Measurements from ENCODE around the gene CCNI2. TPM values are rescaled to one million over a fixed set of nuclear protein-coding genes. Genes with fewer than 3 reads are reported as not detected.

The CCNI2 gene
- polyA plus RNA-seq (2013, experiment 1 of 2): 0.70 TPM
- 0.13 TPM for polyA plus RNA-seq (2013, experiment 2 of 2)

GRCh38 chr5:132746954-132747615, at the start of gene CCNI2:
CCNI2 (plus strand) TSS chr5:132747426; CDS start chr5:132747496, 70 bp downstream.
- Histone ChIP-seq H3K27me3 (ENCODE audit: insufficient read depth, low read length) (peaks cover 76% of the 10 kb centered on the region), H3K36me3 (ENCODE audit: insufficient read depth, low read length) (no peaks in the 10 kb centered on the region), H3K9me3 (ENCODE audit: insufficient read depth, low read depth, low read length) (no peaks in the 10 kb centered on the region), H3K27ac (ENCODE audit: low read depth, low read length) (no peak within 1 kb of the TSS), H3K4me3 (ENCODE audit: low read length) (peak within 1 kb of the TSS; percentile 51), H3K9ac (ENCODE audit: low read depth, low read length) (peak within 1 kb of the TSS; percentile 41; the same call in 1 of the 2 replicates), H3K4me1 (ENCODE audit: insufficient read depth, low read length) (no peaks in the 10 kb centered on the region)
- 1% methylated on average over 59 of the region's 59 CpGs for WGBS

DNA sequence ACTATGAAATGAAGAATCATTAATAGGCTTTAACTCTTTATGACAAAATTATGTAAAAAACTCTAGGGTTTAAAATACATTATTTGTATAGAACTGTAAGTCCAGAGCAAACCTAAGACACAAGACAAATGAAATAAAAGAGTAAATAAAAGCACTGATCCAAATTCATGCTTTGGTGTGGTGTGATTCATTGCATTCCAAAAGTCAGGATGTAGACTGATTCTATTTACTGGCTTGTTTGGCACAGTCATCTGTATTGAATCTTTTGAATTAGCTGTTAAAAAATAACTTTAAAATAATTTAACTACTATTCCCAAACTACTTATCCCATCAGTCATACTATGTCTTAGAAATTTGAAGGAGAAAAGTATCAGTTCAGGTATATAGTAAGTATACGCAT, 42.4 kb upstream of the CCNI2 start:
- no peak overlapping the region for H3K27ac ChIP-seq (ENCODE audit: low read depth, low read length)
- no peaks in the 10 kb centered on the region for H3K27me3 ChIP-seq (ENCODE audit: insufficient read depth, low read length)
- H3K4me1 ChIP-seq (ENCODE audit: insufficient read depth, low read length): no peaks in the 10 kb centered on the region
- WGBS: no CpG with 5 or more reads among the region's 1 CpG
- no peak overlapping the region for H3K4me3 ChIP-seq (ENCODE audit: low read length)
- H3K9me3 ChIP-seq (ENCODE audit: insufficient read depth, low read depth, low read length): no peaks in the 10 kb centered on the region
- H3K9ac ChIP-seq (ENCODE audit: low read depth, low read length): no peak overlapping the region
- peaks cover 24% of the 10 kb centered on the region for H3K36me3 ChIP-seq (ENCODE audit: insufficient read depth, low read length)

DNA sequence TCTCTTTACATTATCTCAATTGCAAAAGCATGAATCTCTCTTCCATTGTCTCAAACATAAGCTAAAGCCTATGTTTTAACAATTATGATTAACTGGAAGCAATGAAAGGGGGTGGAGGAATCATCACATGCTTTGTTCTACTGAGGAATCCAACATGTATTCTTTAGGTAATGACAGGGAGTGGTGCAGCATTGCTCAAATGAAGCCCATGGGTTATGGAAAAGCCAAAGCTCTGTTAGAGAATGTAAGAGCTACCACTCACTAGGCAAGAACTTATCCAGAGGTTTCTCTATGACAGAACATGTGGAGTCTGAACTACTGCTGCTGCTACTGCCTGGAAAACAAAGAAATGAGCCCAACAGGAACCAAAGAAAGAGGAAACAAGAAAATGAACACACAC, 38.6 kb upstream of the CCNI2 start:
- no peak overlapping the region for H3K9ac ChIP-seq (ENCODE audit: low read depth, low read length)
- no peaks in the 10 kb centered on the region for H3K27me3 ChIP-seq (ENCODE audit: insufficient read depth, low read length)
- H3K4me1 ChIP-seq (ENCODE audit: insufficient read depth, low read length): no peaks in the 10 kb centered on the region
- H3K27ac ChIP-seq (ENCODE audit: low read depth, low read length): no peak overlapping the region
- H3K4me3 ChIP-seq (ENCODE audit: low read length): no peak overlapping the region
- H3K9me3 ChIP-seq (ENCODE audit: insufficient read depth, low read depth, low read length): no peaks in the 10 kb centered on the region
- H3K36me3 ChIP-seq (ENCODE audit: insufficient read depth, low read length): no peaks in the 10 kb centered on the region

GRCh38 chr5:132714456-132715307, 32.5 kb upstream of the CCNI2 start:
- WGBS: 85% methylated on average over 10 of the region's 11 CpGs
- H3K4me3 ChIP-seq (ENCODE audit: low read length): no peak overlapping the region

GRCh38 chr5:132718544-132719312, 28.5 kb upstream of the CCNI2 start:
- WGBS: 91% methylated on average over 4 of the region's 5 CpGs

More at GRCh38 chr5:132714456-132715307, 32.5 kb upstream of the CCNI2 start:
- no peaks in the 10 kb centered on the region for H3K4me1 ChIP-seq (ENCODE audit: insufficient read depth, low read length)
- H3K27ac ChIP-seq (ENCODE audit: low read depth, low read length): no peak overlapping the region
- H3K36me3 ChIP-seq (ENCODE audit: insufficient read depth, low read length): no peaks in the 10 kb centered on the region
- H3K9ac ChIP-seq (ENCODE audit: low read depth, low read length): no peak overlapping the region
- H3K27me3 ChIP-seq (ENCODE audit: insufficient read depth, low read length): no peaks in the 10 kb centered on the region
- H3K9me3 ChIP-seq (ENCODE audit: insufficient read depth, low read depth, low read length): no peaks in the 10 kb centered on the region

GRCh38 chr5:132725745-132726144, 21.5 kb upstream of the CCNI2 start:
- peaks cover 10% of the 10 kb centered on the region for H3K36me3 ChIP-seq (ENCODE audit: insufficient read depth, low read length)
- H3K27me3 ChIP-seq (ENCODE audit: insufficient read depth, low read length): no peaks in the 10 kb centered on the region
- no peak overlapping the region for H3K27ac ChIP-seq (ENCODE audit: low read depth, low read length)
- no peak overlapping the region for H3K9ac ChIP-seq (ENCODE audit: low read depth, low read length)
- H3K9me3 ChIP-seq (ENCODE audit: insufficient read depth, low read depth, low read length): no peaks in the 10 kb centered on the region
- H3K4me1 ChIP-seq (ENCODE audit: insufficient read depth, low read length): no peaks in the 10 kb centered on the region
- no CpG with 5 or more reads among the region's 2 CpGs for WGBS
- no peak overlapping the region for H3K4me3 ChIP-seq (ENCODE audit: low read length)

More at GRCh38 chr5:132718544-132719312, 28.5 kb upstream of the CCNI2 start:
- Histone ChIP-seq H3K27me3 (ENCODE audit: insufficient read depth, low read length) (no peaks in the 10 kb centered on the region), H3K4me3 (ENCODE audit: low read length) (no peak overlapping the region), H3K9ac (ENCODE audit: low read depth, low read length) (no peak overlapping the region), H3K4me1 (ENCODE audit: insufficient read depth, low read length) (no peaks in the 10 kb centered on the region), H3K9me3 (ENCODE audit: insufficient read depth, low read depth, low read length) (no peaks in the 10 kb centered on the region), H3K36me3 (ENCODE audit: insufficient read depth, low read length) (no peaks in the 10 kb centered on the region; the same call in 1 of the 2 replicates), H3K27ac (ENCODE audit: low read depth, low read length) (no peak overlapping the region)

DNA sequence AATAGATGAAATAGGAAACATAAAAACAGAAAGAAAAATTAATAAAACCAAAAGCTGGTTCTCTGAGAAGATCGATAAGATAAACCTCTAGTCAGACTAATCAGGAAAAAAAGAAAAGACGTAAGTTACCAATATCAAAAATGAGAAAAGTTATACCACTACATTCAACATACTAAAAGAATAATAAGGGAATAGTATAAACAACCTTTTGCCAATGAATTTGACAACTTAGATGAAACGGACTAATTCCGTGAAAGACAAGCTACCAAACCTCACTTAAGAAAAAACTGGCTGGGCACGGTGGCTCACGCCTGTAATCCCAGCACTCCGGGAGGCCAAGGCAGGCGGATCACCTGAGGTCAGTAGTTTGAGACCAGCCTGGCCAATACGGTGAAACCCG, 17.3 kb upstream of the CCNI2 start:
- WGBS: 94% methylated on average over 8 of the region's 10 CpGs

DNA sequence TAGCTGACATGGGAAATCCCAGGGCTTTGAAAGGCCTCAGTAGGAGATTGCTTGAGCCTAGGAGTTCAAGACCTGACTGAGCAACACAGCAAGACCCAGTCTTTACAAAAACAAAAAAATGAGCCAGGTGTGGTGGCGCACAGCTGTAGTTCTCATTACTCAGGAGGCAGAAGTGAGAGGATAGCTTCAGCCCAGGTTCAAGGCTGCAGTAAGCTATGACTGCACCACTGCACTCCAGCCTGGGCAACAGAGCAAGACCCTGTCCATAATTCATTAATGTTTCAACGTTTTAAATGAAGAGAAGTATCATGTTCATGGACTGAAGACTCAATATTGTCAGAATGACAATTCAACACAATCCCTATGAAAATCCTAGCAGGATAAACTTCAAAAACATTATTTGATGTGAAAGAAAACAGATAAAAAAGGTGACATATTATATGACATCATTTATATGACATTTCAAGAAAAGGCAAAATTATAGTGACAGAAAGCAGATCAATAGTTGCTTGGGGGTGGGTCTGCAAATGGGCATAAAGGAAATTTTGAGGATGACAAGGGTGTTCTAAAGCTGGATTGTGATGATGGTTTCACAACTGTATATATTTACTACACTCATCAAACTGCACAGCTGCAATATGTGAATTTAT, 13.6 kb upstream of the CCNI2 start:
- Histone ChIP-seq H3K4me1 (ENCODE audit: insufficient read depth, low read length) (peaks cover 4% of the 10 kb centered on the region; the same call in 1 of the 2 replicates), H3K9ac (ENCODE audit: low read depth, low read length) (no peak overlapping the region), H3K36me3 (ENCODE audit: insufficient read depth, low read length) (0 out of 2 replicates have a peak, but pooled peaks cover 2% of the 10 kb centered on the region), H3K27ac (ENCODE audit: low read depth, low read length) (no peak overlapping the region), H3K9me3 (ENCODE audit: insufficient read depth, low read depth, low read length) (no peaks in the 10 kb centered on the region), H3K4me3 (ENCODE audit: low read length) (no peak overlapping the region), H3K27me3 (ENCODE audit: insufficient read depth, low read length) (peaks cover 6% of the 10 kb centered on the region; the same call in 1 of the 2 replicates)
- WGBS: 80% methylated on average over 2 of the region's 2 CpGs

More for the DNA sequence above, 17.3 kb upstream of the CCNI2 start:
- Histone ChIP-seq H3K4me3 (ENCODE audit: low read length) (no peak overlapping the region), H3K4me1 (ENCODE audit: insufficient read depth, low read length) (no peaks in the 10 kb centered on the region), H3K27ac (ENCODE audit: low read depth, low read length) (no peak overlapping the region), H3K9me3 (ENCODE audit: insufficient read depth, low read depth, low read length) (no peaks in the 10 kb centered on the region), H3K36me3 (ENCODE audit: insufficient read depth, low read length) (peaks cover 12% of the 10 kb centered on the region), H3K27me3 (ENCODE audit: insufficient read depth, low read length) (no peaks in the 10 kb centered on the region), H3K9ac (ENCODE audit: low read depth, low read length) (no peak overlapping the region)

DNA sequence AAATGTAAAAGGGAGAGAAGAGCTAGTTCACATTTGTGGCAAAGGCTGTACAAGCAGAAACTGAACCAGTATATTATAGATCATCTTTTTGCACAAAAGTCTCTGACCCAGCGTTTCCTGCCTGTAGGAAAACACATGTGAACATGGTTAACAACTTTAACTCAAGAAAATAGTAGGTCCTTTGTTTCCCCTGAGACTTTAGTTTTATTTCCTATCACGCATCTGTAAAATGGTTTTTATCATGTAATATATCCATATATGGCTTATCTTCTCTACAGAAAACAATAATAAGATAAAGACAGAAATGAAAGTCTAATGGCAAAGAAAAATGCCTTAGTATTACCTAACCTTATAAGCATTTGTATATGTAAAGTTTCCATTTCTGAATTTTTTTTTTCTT, 12.5 kb upstream of the CCNI2 start:
- 0 out of 2 replicates have a peak, but pooled peaks cover 2% of the 10 kb centered on the region for H3K36me3 ChIP-seq (ENCODE audit: insufficient read depth, low read length)
- H3K27me3 ChIP-seq (ENCODE audit: insufficient read depth, low read length): peaks cover 6% of the 10 kb centered on the region; the same call in 1 of the 2 replicates
- no peak overlapping the region for H3K4me3 ChIP-seq (ENCODE audit: low read length)
- 100% methylated on average over 1 of the region's 2 CpGs for WGBS
- H3K4me1 ChIP-seq (ENCODE audit: insufficient read depth, low read length): peaks cover 4% of the 10 kb centered on the region; the same call in 1 of the 2 replicates
- H3K9ac ChIP-seq (ENCODE audit: low read depth, low read length): no peak overlapping the region
- no peak overlapping the region for H3K27ac ChIP-seq (ENCODE audit: low read depth, low read length)
- H3K9me3 ChIP-seq (ENCODE audit: insufficient read depth, low read depth, low read length): no peaks in the 10 kb centered on the region
